NT2/D1 (cell line): ENCODE results near the gene SLC9A8.
A peak's percentile ranks its signal among the peaks of the same experiment; 100 is the strongest.

Experiments used
- DNase-seq: peaks from one replicate; pipeline ENCODE4 v3.0.0-alpha.2; 2011; ENCODE audit warnings: low read depth, low spot score
- H3K27me3 ChIP-seq: 2 replicates; pipeline ENCODE4 v1.6.0; 2011; ENCODE audit warnings: mild to moderate bottlenecking; ENCODE audit not compliant: insufficient read length, insufficient read depth
- H3K36me3 ChIP-seq: 2 replicates; pipeline ENCODE4 v1.6.1; 2011; ENCODE audit warnings: mild to moderate bottlenecking, low read length, mixed read lengths; ENCODE audit not compliant: insufficient read depth, insufficient read length
- H3K4me1 ChIP-seq: 2 replicates; pipeline ENCODE4 v1.5.1; 2011; ENCODE audit not compliant: insufficient read depth, insufficient read length
- H3K4me3 ChIP-seq: 2 replicates; pipeline ENCODE4 v1.5.1; 2011; ENCODE audit warnings: low read depth; ENCODE audit not compliant: insufficient read length
- H3K9ac ChIP-seq: 2 replicates; pipeline ENCODE4 v1.6.0; 2011; ENCODE audit warnings: low read depth; ENCODE audit not compliant: insufficient read length
- H3K9me3 ChIP-seq: 2 replicates; pipeline ENCODE4 v1.5.1; 2011; ENCODE audit warnings: mild to moderate bottlenecking, low read length; ENCODE audit not compliant: insufficient read depth
- SUZ12 ChIP-seq: IDR thresholded peaks from 2 replicates; pipeline ENCODE4 v1.6.1; 2011; ENCODE audit not compliant: insufficient read length, insufficient read depth; ENCODE audit errors: extremely low read depth
- YY1 ChIP-seq: IDR thresholded peaks from 2 replicates; pipeline ENCODE4 v1.6.1; 2011; ENCODE audit not compliant: insufficient read length, insufficient read depth
- ZNF274 ChIP-seq: IDR thresholded peaks from 2 replicates; pipeline ENCODE4 v1.6.1; 2011; ENCODE audit warnings: mild to moderate bottlenecking, low read depth, low read length

Gene SLC9A8

GRCh38 chr20:49929142-49929494 lies 116.5 kb downstream of the SLC9A8 start:
- TF ChIP-seq YY1, result no peak
- no peaks in the 10 kb centered on the region for H3K4me1 ChIP-seq
- no peaks in the 10 kb centered on the region for H3K27me3 ChIP-seq
- H3K4me3 ChIP-seq, result no peak overlapping the region
- DNase-seq, result no peak
- no peak overlapping the region for H3K9ac ChIP-seq
- no peaks in the 10 kb centered on the region for H3K36me3 ChIP-seq
- H3K9me3 ChIP-seq, result no peaks in the 10 kb centered on the region; the same call in 1 of the 2 replicates

- H3K4me1 ChIP-seq, result peaks cover 7% of the 10 kb centered on the region
- DNase-seq, result no peak
These were observed 123.1 kb downstream of the SLC9A8 start for GRCh38 chr20:49935746-49936152.

GRCh38 chr20:49936153-49937026 lies 123.8 kb downstream of the SLC9A8 start, which contains the start of gene RNF114:
TSS of gene RNF114 (plus strand) at chr20:49936397. CDS start at chr20:49936413, 16 bp downstream.
- Histone ChIP-seq H3K9me3 (no peaks in the 10 kb centered on the region), H3K4me1 (peaks cover 11% of the 10 kb centered on the region), H3K4me3 (peak within 1 kb of the TSS; percentile 65)

More at GRCh38 chr20:49935746-49936152, 123.1 kb downstream of the SLC9A8 start:
- Histone ChIP-seq H3K9ac (no peak overlapping the region), H3K36me3 (peaks cover 23% of the 10 kb centered on the region), H3K27me3 (no peaks in the 10 kb centered on the region), H3K4me3 (peak overlapping the region; percentile 13), H3K9me3 (no peaks in the 10 kb centered on the region)
- TF ChIP-seq YY1 (no peak), SUZ12 (no peak)

GRCh38 chr20:49937027-49937929 lies 124.7 kb downstream of the SLC9A8 start:
- H3K9ac ChIP-seq, result peak overlapping the region; percentile 72
- no peaks in the 10 kb centered on the region for H3K9me3 ChIP-seq
- H3K4me3 ChIP-seq, result peak overlapping the region; percentile 65
- H3K36me3 ChIP-seq, result peaks cover 38% of the 10 kb centered on the region
- H3K27me3 ChIP-seq, result no peaks in the 10 kb centered on the region
- TF ChIP-seq YY1 (peak; percentile 16), ZNF274 (no peak)
- H3K4me1 ChIP-seq, result peaks cover 11% of the 10 kb centered on the region
- DNase-seq, result no peak

More at GRCh38 chr20:49936153-49937026, 123.8 kb downstream of the SLC9A8 start, which contains the start of gene RNF114:
- Histone ChIP-seq H3K27me3 (no peaks in the 10 kb centered on the region), H3K36me3 (peaks cover 29% of the 10 kb centered on the region), H3K9ac (peak within 1 kb of the TSS; percentile 72)
- TF ChIP-seq YY1 (peak; percentile 82), ZNF274 (no peak)
- DNase-seq, result peak; percentile 81

GRCh38 chr20:49938173-49939163 lies 125.8 kb downstream of the SLC9A8 start:
- peaks cover 11% of the 10 kb centered on the region for H3K4me1 ChIP-seq
- H3K27me3 ChIP-seq, result no peaks in the 10 kb centered on the region
- no peak for DNase-seq
- H3K4me3 ChIP-seq, result no peak overlapping the region
- no peak for TF ChIP-seq YY1
- no peak for TF ChIP-seq ZNF274
- TF ChIP-seq SUZ12, result no peak
- H3K9ac ChIP-seq, result peak overlapping the region; percentile 11
- no peaks in the 10 kb centered on the region for H3K9me3 ChIP-seq
- H3K36me3 ChIP-seq, result peaks cover 49% of the 10 kb centered on the region

- Histone ChIP-seq H3K9me3 (no peaks in the 10 kb centered on the region), H3K4me1 (peaks cover 11% of the 10 kb centered on the region), H3K4me3 (no peak overlapping the region), H3K27me3 (no peaks in the 10 kb centered on the region), H3K36me3 (peaks cover 74% of the 10 kb centered on the region), H3K9ac (no peak overlapping the region)
- TF ChIP-seq SUZ12 (no peak), YY1 (no peak), ZNF274 (no peak)
- no peak for DNase-seq
These were observed 128.8 kb downstream of the SLC9A8 start for GRCh38 chr20:49941456-49941855.
